ENCODE data around the gene ATP1B2.

GRCh38 chr17:7606280-7606679 lies 44.4 kb upstream of the ATP1B2 start:
- TF ChIP-seq HDAC6 (IDR thresholded peaks at IDR 0.05; ENCODE audit: low read depth, low read length) (no peak), ARID2 (IDR thresholded peaks at IDR 0.05) (no peak), TFE3 (CRISPR knock-in tag; IDR thresholded peaks at IDR 0.05) (no peak), ZNF592 (IDR thresholded peaks at IDR 0.05) (no peak), HINFP (tag; conservative IDR thresholded peaks at IDR 0.05; ENCODE audit: low read depth) (no peak), CTCF (IDR thresholded peaks at IDR 0.05 in 2 of 3, conservative IDR thresholded peaks at IDR 0.05 in 1 of 3; ENCODE audit: insufficient read depth in 2 of 3, low read depth in 1 of 3, low read length in 3 of 3) (no peak), ZBTB40 (IDR thresholded peaks at IDR 0.05) (no peak), ZBTB40 (CRISPR knock-in tag; IDR thresholded peaks at IDR 0.05) (no peak), RBBP5 (IDR thresholded peaks at IDR 0.05; ENCODE audit: borderline replicate concordance, insufficient read depth, low read length, poor library complexity, severe bottlenecking) (no peak), ZSCAN29 (IDR thresholded peaks at IDR 0.05) (no peak), CHD1 (IDR thresholded peaks at IDR 0.05; ENCODE audit: low read length) (no peak), CEBPB (tag; IDR thresholded peaks at IDR 0.05) (no peak)
